Measurements from ENCODE around the gene HRH4. TPM values are rescaled to one million over a fixed set of nuclear protein-coding genes. Genes with fewer than 3 reads are reported as not detected.

HRH4 gene
- total and polyA plus RNA-seq, 2 donors (not counting 3 experiments of a cell fraction or from before 2014, with no cell fraction given), result 0.03 TPM; not detected in 1

DNA sequence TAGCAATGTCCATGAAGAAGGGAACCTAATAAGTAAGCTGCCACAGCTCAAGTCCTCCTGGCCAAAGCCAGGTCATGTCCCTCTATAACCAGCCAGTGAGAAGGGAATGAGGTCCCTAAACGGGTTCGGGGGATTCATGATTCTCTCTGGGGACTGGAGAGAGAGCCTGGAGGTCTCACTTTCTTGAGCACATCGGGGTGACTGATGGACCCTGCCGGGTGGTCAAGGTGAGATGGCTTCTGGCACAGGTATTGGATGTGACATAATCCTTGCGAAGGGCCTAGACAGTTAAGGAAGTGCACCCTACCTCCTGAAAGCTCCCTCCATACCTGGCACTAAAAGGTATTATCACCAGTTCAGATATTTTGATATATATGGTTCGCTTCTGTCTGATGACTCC, 45.7 kb downstream of the HRH4 start:
- ChIA-PET POLR2A (no interaction called here), CTCF (interaction anchor here (1.4 to 2.2 kb wide), 2 partner anchors 8 to 24 kb away, joined by 3 to 6 read pairs; no protein-coding TSS in a partner anchor)
- no peaks in the 10 kb centered on the region for H3K4me1 ChIP-seq (ENCODE audit: control insufficient read depth, extremely low read depth, insufficient read depth, low read length)
- H4K20me1 ChIP-seq (replicated peaks; ENCODE audit: control insufficient read depth, extremely low read depth, insufficient read depth, low read length), result no peaks in the 10 kb centered on the region
- BruUV-seq (replicated peaks), result no TSS peak
- H3K4me3 ChIP-seq (replicated peaks in 1 of 3; ENCODE audit: insufficient read depth in 1 of 3, low read depth in 1 of 3, low read length in 3 of 3), result no peak overlapping the region
- intact Hi-C loops (cut with micrococcal nuclease), result no loop called here
- no peak overlapping the region for H3K4me2 ChIP-seq (ENCODE audit: insufficient read depth, low read length)
- DNase-seq (ENCODE audit: low read depth, low spot score), result no peak
- no peak overlapping the region for H3K9ac ChIP-seq (replicated peaks; ENCODE audit: extremely low read depth, insufficient read depth, low read length)
- H3K9me1 ChIP-seq (replicated peaks; ENCODE audit: control insufficient read depth, extremely low read depth, insufficient read depth, low read length), result no peaks in the 10 kb centered on the region
- no peak for TF ChIP-seq JUN (IDR thresholded peaks at IDR 0.05; ENCODE audit: borderline replicate concordance, insufficient read depth, insufficient read length, low read depth)
- TF ChIP-seq POLR2A (IDR thresholded peaks at IDR 0.05; ENCODE audit: low read depth, low read length), result no peak
- no peak for TF ChIP-seq FOS (IDR thresholded peaks at IDR 0.05; ENCODE audit: borderline replicate concordance, insufficient read depth, low read length)
- TF ChIP-seq, protein P1, sequence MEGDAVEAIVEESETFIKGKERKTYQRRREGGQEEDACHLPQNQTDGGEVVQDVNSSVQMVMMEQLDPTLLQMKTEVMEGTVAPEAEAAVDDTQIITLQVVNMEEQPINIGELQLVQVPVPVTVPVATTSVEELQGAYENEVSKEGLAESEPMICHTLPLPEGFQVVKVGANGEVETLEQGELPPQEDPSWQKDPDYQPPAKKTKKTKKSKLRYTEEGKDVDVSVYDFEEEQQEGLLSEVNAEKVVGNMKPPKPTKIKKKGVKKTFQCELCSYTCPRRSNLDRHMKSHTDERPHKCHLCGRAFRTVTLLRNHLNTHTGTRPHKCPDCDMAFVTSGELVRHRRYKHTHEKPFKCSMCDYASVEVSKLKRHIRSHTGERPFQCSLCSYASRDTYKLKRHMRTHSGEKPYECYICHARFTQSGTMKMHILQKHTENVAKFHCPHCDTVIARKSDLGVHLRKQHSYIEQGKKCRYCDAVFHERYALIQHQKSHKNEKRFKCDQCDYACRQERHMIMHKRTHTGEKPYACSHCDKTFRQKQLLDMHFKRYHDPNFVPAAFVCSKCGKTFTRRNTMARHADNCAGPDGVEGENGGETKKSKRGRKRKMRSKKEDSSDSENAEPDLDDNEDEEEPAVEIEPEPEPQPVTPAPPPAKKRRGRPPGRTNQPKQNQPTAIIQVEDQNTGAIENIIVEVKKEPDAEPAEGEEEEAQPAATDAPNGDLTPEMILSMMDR (IDR thresholded peaks at IDR 0.05; ENCODE audit: extremely low read depth in 1 of 2, insufficient read depth in 1 of 2, low read depth in 1 of 2, low read length in 2 of 2), result no peak
- TF ChIP-seq GATA2 (IDR thresholded peaks at IDR 0.05; ENCODE audit: insufficient read depth, insufficient read length, low read depth, low read length), result no peak
- TF ChIP-seq, protein P2, sequence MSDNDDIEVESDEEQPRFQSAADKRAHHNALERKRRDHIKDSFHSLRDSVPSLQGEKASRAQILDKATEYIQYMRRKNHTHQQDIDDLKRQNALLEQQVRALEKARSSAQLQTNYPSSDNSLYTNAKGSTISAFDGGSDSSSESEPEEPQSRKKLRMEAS (IDR thresholded peaks at IDR 0.05; ENCODE audit: insufficient read depth, insufficient read length), result no peak
- TF ChIP-seq MYC (IDR thresholded peaks at IDR 0.05; ENCODE audit: low read depth, low read length), result no peak
- no peak for TF ChIP-seq EZH2 (IDR thresholded peaks at IDR 0.05; ENCODE audit: borderline replicate concordance, low read depth, low read length, severe bottlenecking)
- TF ChIP-seq POLR2AphosphoS5 (IDR thresholded peaks at IDR 0.05; ENCODE audit: insufficient read depth, low read depth, low read length), result no peak
- H3K27me3 ChIP-seq (ENCODE audit: control insufficient read depth in 2 of 2, insufficient read depth in 2 of 2, low read length in 2 of 2), result peaks cover 0 to 3% of the 10 kb centered on the region in 2 experiments
- H2AFZ ChIP-seq (ENCODE audit: low read depth, low read length), result no peak overlapping the region
- H3K36me3 ChIP-seq (ENCODE audit: control insufficient read depth in 2 of 2, extremely low read depth in 1 of 2, insufficient read depth in 2 of 2, low read length in 2 of 2), result no peaks in the 10 kb centered on the region
- no peaks in the 10 kb centered on the region for H3K79me2 ChIP-seq (ENCODE audit: control insufficient read depth, insufficient read depth, low read length)
- dilution Hi-C loops (cut with MboI; ENCODE audit: extremely low pct_ligation_motif_present, low sequenced_read_pairs), result no loop called here
- H3K27ac ChIP-seq (ENCODE audit: insufficient read depth, low read depth, low read length), result no peak overlapping the region
- FAIRE-seq, result no peak
- H3K9me3 ChIP-seq (replicated peaks; ENCODE audit: control insufficient read depth, insufficient read depth, low read length), result no peaks in the 10 kb centered on the region
